WTC11 (cell line): ENCODE results near the gene PSMB10. TPM values are rescaled to one million over a fixed set of nuclear protein-coding genes. Genes with fewer than 3 reads are reported as not detected.

Source experiments
- ATAC-seq: fragments of 200-7000 bp; cut with Tn5 transposase; 2 replicates; pipeline ENCODE4 v1.10.0; 2021; ENCODE audit warnings: mild to moderate bottlenecking, moderate library complexity
- CTCF ChIA-PET: fragments of 300-600 bp; sonication (Branson Sonifier 250); formaldehyde crosslinking; loops from one replicate; lab custom pipeline; 2021; ENCODE audit warnings: antibody characterized with exemption; lab: Charles Lee
- POLR2A ChIA-PET: fragments of 350-600 bp; sonication (Branson Sonifier 250); formaldehyde crosslinking; loops from one replicate; lab custom pipeline; 2021; ENCODE audit warnings: antibody characterized with exemption; lab: Charles Lee
- DNase-seq: peaks from one replicate; pipeline ENCODE4 v3.0.0; 2021; ENCODE audit warnings: low spot score
- H3K27ac Mint-ChIP-seq: 2 replicates; pipeline ENCODE4 v1.8.0; 2021; ENCODE audit warnings: mixed read lengths
- H3K27me3 Mint-ChIP-seq: 2 replicates; pipeline ENCODE4 v1.8.0; 2021; ENCODE audit warnings: low read depth, mild to moderate bottlenecking, moderate library complexity, mixed read lengths
- H3K36me3 Mint-ChIP-seq: 2 replicates; pipeline ENCODE4 v1.8.0; 2021; ENCODE audit warnings: mixed read lengths
- H3K4me1 Mint-ChIP-seq: 2 replicates; pipeline ENCODE4 v1.8.0; 2022; ENCODE audit warnings: mixed read lengths
- H3K4me3 Mint-ChIP-seq: 2 replicates; pipeline ENCODE4 v1.8.0; 2021; ENCODE audit warnings: mild to moderate bottlenecking, moderate library complexity, mixed read lengths
- H3K9me3 Mint-ChIP-seq: 2 replicates; pipeline ENCODE4 v1.8.0; 2021; ENCODE audit warnings: mixed read lengths
- ATF3 ChIP-seq: sonication (generic); formaldehyde crosslinking; conservative IDR thresholded peaks from 2 replicates; pipeline ENCODE4 v1.8.1; 2022; ENCODE audit warnings: mild to moderate bottlenecking, missing genetic modification reagents
- ESRRA ChIP-seq: sonication (generic); formaldehyde crosslinking; IDR thresholded peaks from 2 replicates; pipeline ENCODE4 v1.8.1; 2022; ENCODE audit warnings: mild to moderate bottlenecking, missing genetic modification reagents, borderline replicate concordance
- FOXJ3 ChIP-seq: sonication (generic); formaldehyde crosslinking; IDR thresholded peaks from 2 replicates; pipeline ENCODE4 v1.9.0; 2021; ENCODE audit warnings: missing genetic modification reagents, mild to moderate bottlenecking, borderline replicate concordance
- HMGA2 ChIP-seq: fragments of 250-450 bp; sonication (Bioruptor Pico); IDR thresholded peaks from 2 replicates; pipeline ENCODE4 v1.4.0; 2021; ENCODE audit warnings: mild to moderate bottlenecking, moderate library complexity
- IRF1 ChIP-seq: sonication (generic); formaldehyde crosslinking; IDR thresholded peaks from 2 replicates; pipeline ENCODE4 v1.8.0; 2023; ENCODE audit warnings: missing genetic modification reagents
- IRF2 ChIP-seq: sonication (generic); formaldehyde crosslinking; IDR thresholded peaks from 2 replicates; pipeline ENCODE4 v1.8.0; 2022; ENCODE audit warnings: low read depth, missing genetic modification reagents, borderline replicate concordance
- JAZF1 ChIP-seq: fragments of 250-450 bp; sonication (Bioruptor Pico); IDR thresholded peaks from 2 replicates; pipeline ENCODE4 v1.9.0; 2021; ENCODE audit warnings: moderate library complexity, mild to moderate bottlenecking, inconsistent platforms
- MLX ChIP-seq: sonication (generic); formaldehyde crosslinking; IDR thresholded peaks from 2 replicates; pipeline ENCODE4 v1.8.1; 2023; ENCODE audit warnings: mild to moderate bottlenecking, missing genetic modification reagents, moderate library complexity
- MXD4 ChIP-seq: fragments of 250-450 bp; sonication (Bioruptor Pico); IDR thresholded peaks from 2 replicates; pipeline ENCODE4 v1.8.0; 2021; ENCODE audit warnings: mild to moderate bottlenecking, moderate library complexity, borderline replicate concordance
- NFYB ChIP-seq: sonication (generic); formaldehyde crosslinking; conservative IDR thresholded peaks from 2 replicates; pipeline ENCODE4 v1.8.0; 2022; ENCODE audit warnings: low read depth, missing genetic modification reagents
- SP1 ChIP-seq: sonication (generic); formaldehyde crosslinking; conservative IDR thresholded peaks from 2 replicates; pipeline ENCODE4 v1.8.1; 2022; ENCODE audit warnings: missing genetic modification reagents
- ZNF232 ChIP-seq: sonication (generic); formaldehyde crosslinking; IDR thresholded peaks from 2 replicates; pipeline ENCODE4 v1.8.0; 2022; ENCODE audit warnings: mild to moderate bottlenecking, missing genetic modification reagents
- ZNF263 ChIP-seq: sonication (generic); formaldehyde crosslinking; IDR thresholded peaks from 2 replicates; pipeline ENCODE4 v1.8.1; 2022; ENCODE audit warnings: low read depth, mild to moderate bottlenecking, moderate library complexity, missing genetic modification reagents
- ZNF317 ChIP-seq: sonication (generic); formaldehyde crosslinking; IDR thresholded peaks from 2 replicates; pipeline ENCODE4 v1.8.1; 2023; ENCODE audit warnings: low read depth, mild to moderate bottlenecking, moderate library complexity, missing genetic modification reagents, borderline replicate concordance
- ZNF396 ChIP-seq: fragments of 250-450 bp; sonication (Bioruptor Pico); IDR thresholded peaks from 2 replicates; pipeline ENCODE4 v1.8.0; 2021; ENCODE audit warnings: mild to moderate bottlenecking, moderate library complexity, borderline replicate concordance
- total RNA-seq: library from RNA; stranded (reverse); gene quantifications from 3 replicates; pipeline ENCODE4 v1.2.3, GENCODE V29; 2021
- TF ChIP-seq, protein P1 (sequence below): sonication (generic); formaldehyde crosslinking; conservative IDR thresholded peaks from 2 replicates; pipeline ENCODE4 v1.8.1; 2023; ENCODE audit warnings: mild to moderate bottlenecking, low read depth, missing genetic modification reagents, moderate library complexity

The PSMB10 gene
- total RNA-seq, 1 experiment from 2014 or later = 40.9 TPM

DNA sequence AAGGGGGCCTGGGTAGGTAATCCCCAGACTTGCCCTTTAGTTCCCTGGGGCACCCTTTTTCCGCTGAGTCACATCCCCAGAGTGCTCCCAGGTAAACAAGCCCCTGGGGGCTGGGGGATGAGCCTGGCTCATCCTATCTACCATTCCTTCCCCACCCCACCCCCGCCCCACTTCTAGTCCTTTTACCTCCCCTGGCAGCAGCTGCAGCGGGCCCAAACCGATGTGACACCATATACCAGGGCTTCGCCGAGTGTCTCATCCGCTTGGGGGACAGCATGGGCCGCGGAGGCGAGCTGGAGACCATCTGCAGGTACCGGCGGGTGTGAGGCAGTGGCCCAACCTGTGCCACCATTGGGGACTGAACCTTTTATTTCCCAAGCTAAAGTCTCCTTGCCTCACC, 51.1 kb downstream of the PSMB10 start:
- H3K4me3 Mint-ChIP-seq = no peak overlapping the region
- ATAC-seq = no peak
- H3K27ac Mint-ChIP-seq = no peak overlapping the region
- peaks cover 19% of the 10 kb centered on the region for H3K36me3 Mint-ChIP-seq
- DNase-seq = no peak
- CTCF ChIA-PET = interaction anchor here (0.6 to 5.5 kb wide), 8 partner anchors 11 to 365 kb away, joined by 3 to 144 read pairs (median 13); partner anchors contain the start of genes CTRL, EDC4, PSMB10 and RANBP10
- POLR2A ChIA-PET = interaction anchor here (1.5 to 3.8 kb wide), 3 partner anchors 34 to 50 kb away, joined by 3 to 30 read pairs (median 4); partner anchors contain the start of gene PSMB10
- H3K9me3 Mint-ChIP-seq = no peaks in the 10 kb centered on the region
- H3K4me1 Mint-ChIP-seq = peaks cover 23% of the 10 kb centered on the region
- TF ChIP-seq, protein P1, sequence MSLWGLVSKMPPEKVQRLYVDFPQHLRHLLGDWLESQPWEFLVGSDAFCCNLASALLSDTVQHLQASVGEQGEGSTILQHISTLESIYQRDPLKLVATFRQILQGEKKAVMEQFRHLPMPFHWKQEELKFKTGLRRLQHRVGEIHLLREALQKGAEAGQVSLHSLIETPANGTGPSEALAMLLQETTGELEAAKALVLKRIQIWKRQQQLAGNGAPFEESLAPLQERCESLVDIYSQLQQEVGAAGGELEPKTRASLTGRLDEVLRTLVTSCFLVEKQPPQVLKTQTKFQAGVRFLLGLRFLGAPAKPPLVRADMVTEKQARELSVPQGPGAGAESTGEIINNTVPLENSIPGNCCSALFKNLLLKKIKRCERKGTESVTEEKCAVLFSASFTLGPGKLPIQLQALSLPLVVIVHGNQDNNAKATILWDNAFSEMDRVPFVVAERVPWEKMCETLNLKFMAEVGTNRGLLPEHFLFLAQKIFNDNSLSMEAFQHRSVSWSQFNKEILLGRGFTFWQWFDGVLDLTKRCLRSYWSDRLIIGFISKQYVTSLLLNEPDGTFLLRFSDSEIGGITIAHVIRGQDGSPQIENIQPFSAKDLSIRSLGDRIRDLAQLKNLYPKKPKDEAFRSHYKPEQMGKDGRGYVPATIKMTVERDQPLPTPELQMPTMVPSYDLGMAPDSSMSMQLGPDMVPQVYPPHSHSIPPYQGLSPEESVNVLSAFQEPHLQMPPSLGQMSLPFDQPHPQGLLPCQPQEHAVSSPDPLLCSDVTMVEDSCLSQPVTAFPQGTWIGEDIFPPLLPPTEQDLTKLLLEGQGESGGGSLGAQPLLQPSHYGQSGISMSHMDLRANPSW (CRISPR knock-in tag) = no peak
- TF ChIP-seq ZNF317 = no peak
- TF ChIP-seq JAZF1 (CRISPR knock-in tag) = no peak
- TF ChIP-seq ATF3 (CRISPR knock-in tag) = no peak
- no peak for TF ChIP-seq IRF1 (CRISPR knock-in tag)
- no peak for TF ChIP-seq ZNF263 (CRISPR knock-in tag)
- TF ChIP-seq ZNF232 (CRISPR knock-in tag) = no peak
- TF ChIP-seq MXD4 (CRISPR knock-in tag) = no peak
- TF ChIP-seq IRF2 = no peak
- TF ChIP-seq ESRRA (CRISPR knock-in tag) = no peak
- TF ChIP-seq MLX (CRISPR knock-in tag) = no peak
- no peaks in the 10 kb centered on the region for H3K27me3 Mint-ChIP-seq

DNA sequence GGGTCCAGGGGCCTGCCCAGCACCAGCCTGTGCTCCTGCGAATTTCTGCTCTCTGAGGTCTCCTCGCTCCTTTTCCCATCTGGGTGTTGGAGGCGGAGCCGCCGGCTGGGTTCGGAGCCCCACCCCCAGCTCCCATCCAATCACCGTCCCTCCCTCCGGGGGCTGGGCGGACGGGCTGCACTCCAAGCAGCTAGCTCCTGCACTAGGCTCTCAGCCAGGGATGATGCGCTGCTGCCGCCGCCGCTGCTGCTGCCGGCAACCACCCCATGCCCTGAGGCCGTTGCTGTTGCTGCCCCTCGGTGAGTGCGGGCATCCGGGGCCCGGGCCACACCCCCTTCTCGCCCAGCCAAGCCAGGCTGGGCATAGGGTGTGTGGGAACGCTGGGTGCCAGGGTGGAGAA, 52.0 kb downstream of the PSMB10 start, which contains the start of gene NRN1L:
NRN1L (plus strand) TSS at position 202 of the 400 bp plus-strand sequence; CDS start at position 221, 19 bp downstream.
- POLR2A ChIA-PET = interaction anchor here (0.6 to 3.8 kb wide), 10 partner anchors 9 to 201 kb away, joined by 3 to 30 read pairs (median 4); partner anchors contain the start of genes NFATC3, PSKH1, PSMB10 and SLC12A4
- CTCF ChIA-PET = interaction anchor here (0.9 to 5.5 kb wide), 37 partner anchors 9 to 371 kb away, joined by 3 to 144 read pairs (median 10); partner anchors contain the start of genes C16orf86, CTRL, EDC4 and ENKD1
- DNase-seq = peak; percentile 96
- no peaks in the 10 kb centered on the region for H3K9me3 Mint-ChIP-seq
- ATAC-seq = peak; percentile 91
- H3K27me3 Mint-ChIP-seq = no peaks in the 10 kb centered on the region
- peaks cover 26% of the 10 kb centered on the region for H3K36me3 Mint-ChIP-seq
- peak within 1 kb of the TSS; percentile 53 for H3K4me3 Mint-ChIP-seq
- H3K4me1 Mint-ChIP-seq = peaks cover 23% of the 10 kb centered on the region
- TF ChIP-seq FOXJ3 (CRISPR knock-in tag) = no peak
- TF ChIP-seq NFYB (CRISPR knock-in tag) = peak; percentile 62
- TF ChIP-seq HMGA2 (CRISPR knock-in tag) = no peak
- peak; percentile 41; the same call in 1 of the 2 replicates for TF ChIP-seq SP1 (CRISPR knock-in tag)
- TF ChIP-seq ZNF396 (CRISPR knock-in tag) = no peak
- H3K27ac Mint-ChIP-seq = peak within 1 kb of the TSS; percentile 99

Other genes starting within 250 kb of the PSMB10 start
- 19.3 to 29.5 TPM (median 22.8 TPM) in 3 replicates for gene GFOD2, start 217.5 kb downstream of the PSMB10 start, total RNA-seq
- gene RANBP10, start 130.3 kb downstream of the PSMB10 start, total RNA-seq = 14.0 to 16.9 TPM (median 16.1 TPM) in 3 replicates
- 0.41 to 1.7 TPM (median 0.48 TPM) in 3 replicates for gene TSNAXIP1, start 130.0 kb downstream of the PSMB10 start, total RNA-seq
- gene THAP11, start 94.5 kb downstream of the PSMB10 start, total RNA-seq = 46.5 to 49.0 TPM (median 47.4 TPM) in 3 replicates
- gene NUTF2, start 89.9 kb downstream of the PSMB10 start, total RNA-seq = 183 to 205 TPM (median 200 TPM) in 3 replicates
- gene CENPT, start 89.2 kb downstream of the PSMB10 start, total RNA-seq = 52.1 to 58.3 TPM (median 57.3 TPM) in 3 replicates
- gene EDC4, start 63.8 kb downstream of the PSMB10 start, total RNA-seq = 72.6 to 83.7 TPM (median 74.1 TPM) in 3 replicates
- gene NRN1L, start 52.0 kb downstream of the PSMB10 start, total RNA-seq = 7.0 to 12.4 TPM (median 7.4 TPM) in 3 replicates
- gene PSKH1, start 43.6 kb downstream of the PSMB10 start, total RNA-seq = 29.0 to 32.6 TPM (median 31.6 TPM) in 3 replicates
- 1.7 to 3.6 TPM (median 2.8 TPM) in 3 replicates for gene CTRL, start 5.0 kb downstream of the PSMB10 start, total RNA-seq
- 23.3 to 38.3 TPM (median 25.8 TPM) in 3 replicates for gene LCAT, start 7.3 kb upstream of the PSMB10 start, total RNA-seq
- 67.5 to 94.1 TPM (median 73.7 TPM) in 3 replicates for gene SLC12A4, start 31.8 kb upstream of the PSMB10 start, total RNA-seq
- 1.6 to 2.7 TPM (median 2.5 TPM) in 3 replicates for gene DPEP3, start 43.6 kb upstream of the PSMB10 start, total RNA-seq
- gene DPEP2, start 62.6 kb upstream of the PSMB10 start, total RNA-seq = 0.13 to 0.25 TPM in 2 of 3 replicates, not detected in the other
- gene DPEP2NB, start 79.1 kb upstream of the PSMB10 start, total RNA-seq = 0.32 TPM in 1 of 3 replicates, not detected in the others
- 15.2 to 18.3 TPM (median 17.7 TPM) in 3 replicates for gene DDX28, start 86.4 kb upstream of the PSMB10 start, total RNA-seq
- 23.5 to 27.9 TPM (median 25.8 TPM) in 3 replicates for gene DUS2, start 86.4 kb upstream of the PSMB10 start, total RNA-seq
- 32.5 to 34.6 TPM (median 33.3 TPM) in 3 replicates for gene NFATC3, start 148.5 kb upstream of the PSMB10 start, total RNA-seq